GM12878 (cell line): ENCODE results near the gene ADARB1. TPM values are rescaled to one million over a fixed set of nuclear protein-coding genes. Genes with fewer than 3 reads are reported as not detected.
A peak's percentile ranks its signal among the peaks of the same experiment; 100 is the strongest.

ENCODE experiments used
- BACH1 ChIP-seq: fragments of 450-650 bp; IDR thresholded peaks from 2 replicates; pipeline ENCODE4 v1.6.1; 2017; ENCODE audit warnings: mild to moderate bottlenecking, borderline replicate concordance
- BCL11A ChIP-seq: IDR thresholded peaks from 2 replicates; pipeline ENCODE4 v1.6.1; 2011; ENCODE audit warnings: low read depth, low read length
- FOXK2 ChIP-seq: fragments of 450-650 bp; IDR thresholded peaks from 2 replicates; pipeline ENCODE4 v1.6.1; 2017; ENCODE audit warnings: mild to moderate bottlenecking, moderate library complexity
- IKZF1 ChIP-seq: fragments of 450-650 bp; conservative IDR thresholded peaks from 2 replicates; pipeline ENCODE4 v1.6.1; 2017; ENCODE audit warnings: antibody characterized with exemption, mild to moderate bottlenecking
- IRF5 ChIP-seq: fragments of 450-650 bp; IDR thresholded peaks from 2 replicates; pipeline ENCODE4 v1.6.1; 2017; ENCODE audit warnings: borderline replicate concordance
- MTA2 ChIP-seq: fragments of 450-650 bp; IDR thresholded peaks from 2 replicates; pipeline ENCODE4 v1.6.1; 2016; ENCODE audit warnings: low read depth, mild to moderate bottlenecking, moderate library complexity
- MYC ChIP-seq: IDR thresholded peaks from 2 replicates; pipeline ENCODE4 v1.6.1; 2011; ENCODE audit warnings: mild to moderate bottlenecking, low read length, moderate library complexity, inconsistent platforms; ENCODE audit not compliant: insufficient read depth, insufficient replicate concordance, insufficient read length, severe bottlenecking
- NFYB ChIP-seq: IDR thresholded peaks from 2 replicates; pipeline ENCODE4 v1.6.1; 2011; ENCODE audit warnings: low read depth, mild to moderate bottlenecking, low read length, improper control_type of control experiment, moderate library complexity; ENCODE audit not compliant: insufficient read depth
- RAD21 ChIP-seq: IDR thresholded peaks from 2 replicates; pipeline ENCODE4 v1.6.1; 2011; ENCODE audit warnings: mild to moderate bottlenecking, low read depth, low read length, moderate library complexity; ENCODE audit not compliant: insufficient read depth
- RAD51 ChIP-seq: fragments of 450-650 bp; IDR thresholded peaks from 2 replicates; pipeline ENCODE4 v1.6.1; 2016; ENCODE audit warnings: moderate library complexity, mild to moderate bottlenecking, inconsistent platforms
- RCOR1 ChIP-seq: conservative IDR thresholded peaks from 2 replicates; pipeline ENCODE4 v1.6.1; 2012; ENCODE audit warnings: low read depth, low read length, improper control_type of control experiment
- SMC3 ChIP-seq: IDR thresholded peaks from 2 replicates; pipeline ENCODE4 v1.6.1; 2011; ENCODE audit warnings: low read length, improper control_type of control experiment, borderline replicate concordance
- SPI1 ChIP-seq: IDR thresholded peaks from 2 replicates; pipeline ENCODE4 v1.6.1; 2011; ENCODE audit warnings: low read depth, mild to moderate bottlenecking, low read length, moderate library complexity, borderline replicate concordance; ENCODE audit not compliant: insufficient read depth
- STAT3 ChIP-seq: IDR thresholded peaks from 2 replicates; pipeline ENCODE4 v1.6.1; 2011; ENCODE audit warnings: low read depth, low read length, improper control_type of control experiment
- TAF1 ChIP-seq: IDR thresholded peaks from 2 replicates; pipeline ENCODE4 v1.6.1; 2011; ENCODE audit warnings: mild to moderate bottlenecking, low read depth, low read length, borderline replicate concordance
- TCF3 ChIP-seq: IDR thresholded peaks from 2 replicates; pipeline ENCODE4 v1.6.1; 2012; ENCODE audit warnings: low read depth, mild to moderate bottlenecking, low read length, borderline replicate concordance; ENCODE audit not compliant: insufficient read depth
- TCF7 ChIP-seq: IDR thresholded peaks from 2 replicates; pipeline ENCODE4 v1.6.1; 2014; ENCODE audit warnings: antibody characterized with exemption, borderline replicate concordance
- ZBED1 ChIP-seq: IDR thresholded peaks from 2 replicates; pipeline ENCODE4 v1.6.1; 2016; ENCODE audit warnings: borderline replicate concordance
- ZBTB40 ChIP-seq: fragments of 450-650 bp; IDR thresholded peaks from 2 replicates; pipeline ENCODE4 v1.6.1; 2016; ENCODE audit warnings: mild to moderate bottlenecking, moderate library complexity, borderline replicate concordance
- ZNF217 ChIP-seq: fragments of 450-650 bp; IDR thresholded peaks from 2 replicates; pipeline ENCODE4 v1.6.1; 2017; ENCODE audit warnings: antibody characterized with exemption, mild to moderate bottlenecking
- polyA plus RNA-seq, 11 experiments: library from polyadenylated mRNA; depleted of rRNA in 4 of 11; unstranded in 6 of 11; stranded (reverse) in 5 of 11; fragments of >200 nt; fragmentation: Nextera tagmentation in 4 of 11; fragmentation: Illumina TruSeq in 1 of 11; extraction: Ambion mirVana in 4 of 11; extraction: Trizol in 1 of 11; gene quantifications; 1 replicate in 1 of 11; 2 replicates in 10 of 11; pipeline versions ENCODE4 v1.2.1 to v1.2.3, GENCODE V29; 2011 to 2016; ENCODE audit warnings: inconsistent platforms in 2 of 11, missing spikeins in 2 of 11, low read depth in 1 of 11
- total RNA-seq, 4 experiments: library from RNA; depleted of rRNA in 3 of 4; stranded (reverse); fragments of >200 nt in 3 of 4; fragmentation: Illumina TruSeq in 1 of 4; extraction: Trizol in 1 of 4; gene quantifications; 2 replicates each; pipeline versions ENCODE4 v1.2.1 to v1.2.3, GENCODE V29; 2013 to 2021
- TF ChIP-seq, protein P1 (sequence below): fragments of 450-650 bp; IDR thresholded peaks from 2 replicates; pipeline ENCODE4 v1.6.1; 2017; ENCODE audit warnings: mild to moderate bottlenecking, moderate library complexity

The ADARB1 gene
- total and polyA plus RNA-seq, 10 of the 15 experiments (the other 5 are each of a cell fraction or from before 2014, with no cell fraction given), result 5.7 to 61.7 (median 25.3) TPM

- no peak for TF ChIP-seq RCOR1
- no peak for TF ChIP-seq BCL11A
- TF ChIP-seq IKZF1, result peak; percentile 55; the same call in 1 of the 2 replicates
- no peak for TF ChIP-seq ZNF217
- no peak for TF ChIP-seq TAF1
- no peak for TF ChIP-seq ZBED1
- peak; percentile 56; the same call in 1 of the 2 replicates for TF ChIP-seq MTA2
- TF ChIP-seq RAD51, result no peak
- TF ChIP-seq RAD21, result no peak
- TF ChIP-seq TCF7, result no peak
- TF ChIP-seq, protein P1, sequence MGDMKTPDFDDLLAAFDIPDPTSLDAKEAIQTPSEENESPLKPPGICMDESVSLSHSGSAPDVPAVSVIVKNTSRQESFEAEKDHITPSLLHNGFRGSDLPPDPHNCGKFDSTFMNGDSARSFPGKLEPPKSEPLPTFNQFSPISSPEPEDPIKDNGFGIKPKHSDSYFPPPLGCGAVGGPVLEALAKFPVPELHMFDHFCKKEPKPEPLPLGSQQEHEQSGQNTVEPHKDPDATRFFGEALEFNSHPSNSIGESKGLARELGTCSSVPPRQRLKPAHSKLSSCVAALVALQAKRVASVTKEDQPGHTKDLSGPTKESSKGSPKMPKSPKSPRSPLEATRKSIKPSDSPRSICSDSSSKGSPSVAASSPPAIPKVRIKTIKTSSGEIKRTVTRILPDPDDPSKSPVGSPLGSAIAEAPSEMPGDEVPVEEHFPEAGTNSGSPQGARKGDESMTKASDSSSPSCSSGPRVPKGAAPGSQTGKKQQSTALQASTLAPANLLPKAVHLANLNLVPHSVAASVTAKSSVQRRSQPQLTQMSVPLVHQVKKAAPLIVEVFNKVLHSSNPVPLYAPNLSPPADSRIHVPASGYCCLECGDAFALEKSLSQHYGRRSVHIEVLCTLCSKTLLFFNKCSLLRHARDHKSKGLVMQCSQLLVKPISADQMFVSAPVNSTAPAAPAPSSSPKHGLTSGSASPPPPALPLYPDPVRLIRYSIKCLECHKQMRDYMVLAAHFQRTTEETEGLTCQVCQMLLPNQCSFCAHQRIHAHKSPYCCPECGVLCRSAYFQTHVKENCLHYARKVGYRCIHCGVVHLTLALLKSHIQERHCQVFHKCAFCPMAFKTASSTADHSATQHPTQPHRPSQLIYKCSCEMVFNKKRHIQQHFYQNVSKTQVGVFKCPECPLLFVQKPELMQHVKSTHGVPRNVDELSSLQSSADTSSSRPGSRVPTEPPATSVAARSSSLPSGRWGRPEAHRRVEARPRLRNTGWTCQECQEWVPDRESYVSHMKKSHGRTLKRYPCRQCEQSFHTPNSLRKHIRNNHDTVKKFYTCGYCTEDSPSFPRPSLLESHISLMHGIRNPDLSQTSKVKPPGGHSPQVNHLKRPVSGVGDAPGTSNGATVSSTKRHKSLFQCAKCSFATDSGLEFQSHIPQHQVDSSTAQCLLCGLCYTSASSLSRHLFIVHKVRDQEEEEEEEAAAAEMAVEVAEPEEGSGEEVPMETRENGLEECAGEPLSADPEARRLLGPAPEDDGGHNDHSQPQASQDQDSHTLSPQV, result no peak
- TF ChIP-seq FOXK2, result peak; percentile 53
- no peak for TF ChIP-seq MYC
- no peak for TF ChIP-seq STAT3
- no peak for TF ChIP-seq NFYB
- no peak for TF ChIP-seq BACH1
- TF ChIP-seq TCF3, result no peak
- no peak for TF ChIP-seq SMC3
- TF ChIP-seq SPI1, result 0 out of 2 replicates have a peak, but pooled peaks have one; percentile 12
- TF ChIP-seq ZBTB40, result no peak; the same call in 1 of the 2 replicates
- TF ChIP-seq IRF5, result no peak
Observed at GRCh38 chr21:45110873-45111624, 36.7 kb downstream of the ADARB1 start (continued).
